Spleen (tissue), 11 donors: ENCODE measurements around the gene ENTPD2. TPM values are rescaled to one million over a fixed set of nuclear protein-coding genes. Genes with fewer than 3 reads are reported as not detected.

Experiments used
- DNase-seq: peaks from one replicate; pipeline ENCODE4 v3.0.0-alpha.2; 2020
- H3K27ac ChIP-seq, 8 donors: fragments of 200-600 bp; sonication (generic) in 7 of 8; 1 replicate in 4 of 8; 2 replicates in 4 of 8; pipeline versions ENCODE4 v1.5.0 to v1.8.0; 2016 to 2021; ENCODE audit warnings: inconsistent platforms in 4 of 8, mild to moderate bottlenecking in 4 of 8, moderate library complexity in 1 of 8
- H3K27me3 ChIP-seq, 7 donors: fragments of 200-600 bp; sonication (generic) in 6 of 7; replicated peaks in 1 of 7; 1 replicate in 4 of 7; 2 replicates in 3 of 7; pipeline versions ENCODE4 v1.5.0 to v1.8.0; 2016 to 2021; ENCODE audit warnings: inconsistent platforms in 3 of 7, mild to moderate bottlenecking in 1 of 7
- H3K36me3 ChIP-seq, 6 donors: fragments of 200-600 bp; sonication (generic) in 5 of 6; 1 replicate in 4 of 6; 2 replicates in 2 of 6; pipeline versions ENCODE4 v1.5.0 to v1.8.0; 2016 to 2021; ENCODE audit warnings: inconsistent platforms in 2 of 6
- H3K4me1 ChIP-seq, 6 donors: fragments of 200-600 bp; sonication (generic) in 5 of 6; 1 replicate in 3 of 6; 2 replicates in 3 of 6; pipeline versions ENCODE4 v1.5.0 to v1.8.0; 2016 to 2021; ENCODE audit warnings: inconsistent platforms in 3 of 6
- H3K4me3 ChIP-seq, 8 donors: fragments of 200-600 bp; sonication (generic) in 7 of 8; 1 replicate in 4 of 8; 2 replicates in 4 of 8; pipeline versions ENCODE4 v1.5.0 to v1.8.0; 2016 to 2021; ENCODE audit warnings: inconsistent platforms in 4 of 8, mild to moderate bottlenecking in 4 of 8, moderate library complexity in 2 of 8
- H3K9me3 ChIP-seq, 8 donors: fragments of 200-600 bp; sonication (generic) in 7 of 8; 1 replicate in 4 of 8; 2 replicates in 4 of 8; pipeline versions ENCODE4 v1.5.0 to v1.8.0; 2016 to 2021; ENCODE audit warnings: inconsistent platforms in 4 of 8
- POLR2A ChIP-seq, 3 donors: fragments of 450-650 bp; IDR thresholded peaks; one replicate each; pipeline ENCODE4 v1.5.1; 2017; ENCODE audit warnings: antibody characterized with exemption in 3 of 3, mild to moderate bottlenecking in 1 of 3
- POLR2AphosphoS5 ChIP-seq, 3 donors: sonication (generic); formaldehyde crosslinking; IDR thresholded peaks; one replicate each; pipeline ENCODE4 v1.5.1; 2017; ENCODE audit warnings: antibody characterized with exemption in 3 of 3
- WGBS, 5 donors: extraction: QIAGEN DNeasy Blood & Tissue Kit in 3 of 5; methylation state at CpG; one replicate each; pipeline versions ENCODE4 v1.1.5 to v1.1.7; 2013 to 2018; 5-methylcytosine and 5-hydroxymethylcytosine counted together
- intact Hi-C: fragments of 100-400 bp; cut with DNase I; formaldehyde crosslinking; loops from one replicate; pipeline ENCODE4 v1.15.0; 2023; ENCODE audit warnings: low total_unique reads
- polyA plus RNA-seq, 3 donors: library from polyadenylated mRNA; stranded (reverse); fragments of 200-250 nt; gene quantifications; one replicate each; pipeline ENCODE4 v1.2.1, GENCODE V29; 2013
- total RNA-seq, 7 donors: library from RNA; depleted of rRNA in 3 of 7; stranded (reverse); fragments of >200 nt in 3 of 7; fragmentation: NEBNext Ultra II Directional in 4 of 7; extraction: Animal tissue kit (Norgen Biotek cat#: 25700) in 4 of 7; gene quantifications; one replicate each; pipeline versions ENCODE4 v1.1.0 to v1.2.1, GENCODE V29; 2016 to 2021
- TF ChIP-seq, protein P1 (sequence below), 11 experiments: fragments of 200-600 bp in 7 of 11; fragments of 450-650 bp in 4 of 11; sonication (generic) in 4 of 11; IDR thresholded peaks in 8 of 11; conservative IDR thresholded peaks in 3 of 11; 1 replicate in 7 of 11; 2 replicates in 4 of 11; pipeline versions ENCODE4 v1.4.0 to v1.8.0; 2016 to 2021; ENCODE audit warnings: antibody characterized with exemption in 11 of 11, inconsistent platforms in 4 of 11, mild to moderate bottlenecking in 1 of 11
- donor health status: healthy with polysubstance abuse.
- donor health status: DM: no; HTN: no; CAD: no; lungs with moderate emphysema.
- donor health status: DM: no; HTN: no; CAD: no.
- donor health status: Bipolar disorder and iron deficiency.
- donor health status: healthy.
- donor health status: DM: no; HTN: no; CAD: no.
- donor health status: DM: yes; HTN: yes; CAD: no.

ENTPD2 gene
- total and polyA plus RNA-seq, 10 donors = 0.11 to 0.58 (median 0.36) TPM; not detected in 6

DNA sequence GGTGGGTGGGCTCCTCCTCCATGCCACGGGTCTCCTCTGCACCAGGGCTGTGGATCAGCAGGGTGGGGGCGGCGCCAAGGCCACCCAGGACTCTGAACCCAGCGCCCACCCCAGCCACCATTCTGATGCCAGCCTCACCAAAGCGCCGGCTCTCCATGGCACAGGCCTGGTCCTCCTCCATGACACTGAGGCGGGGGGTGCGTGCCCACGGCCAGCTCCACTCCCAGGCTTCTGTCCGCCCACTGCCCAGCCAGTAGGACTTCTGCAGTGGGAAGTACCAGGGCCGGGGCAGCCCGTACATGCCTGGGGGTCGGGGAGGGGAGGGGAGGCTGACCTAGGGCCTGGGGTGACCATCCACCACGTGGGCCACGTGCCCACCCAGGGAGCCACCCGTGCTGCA lies 37.4 kb downstream of the ENTPD2 start:
- 87 to 96% (median 96%) methylated on average over 7 to 16 of the region's 16 CpGs for WGBS, 5 donors
- no peaks in the 10 kb centered on the region for H3K27me3 ChIP-seq
- peaks cover 0 to 3% (median 0%) of the 10 kb centered on the region in 6 donors for H3K4me1 ChIP-seq
- no peak overlapping the region for H3K27ac ChIP-seq
- no peak for DNase-seq
- peaks cover 0 to 98% (median 65%) of the 10 kb centered on the region in 6 donors for H3K36me3 ChIP-seq
- no peak overlapping the region for H3K4me3 ChIP-seq
- H3K9me3 ChIP-seq = no peaks in the 10 kb centered on the region
- TF ChIP-seq POLR2AphosphoS5 (IDR thresholded peaks at IDR 0.05) = no peak
- TF ChIP-seq, protein P1, sequence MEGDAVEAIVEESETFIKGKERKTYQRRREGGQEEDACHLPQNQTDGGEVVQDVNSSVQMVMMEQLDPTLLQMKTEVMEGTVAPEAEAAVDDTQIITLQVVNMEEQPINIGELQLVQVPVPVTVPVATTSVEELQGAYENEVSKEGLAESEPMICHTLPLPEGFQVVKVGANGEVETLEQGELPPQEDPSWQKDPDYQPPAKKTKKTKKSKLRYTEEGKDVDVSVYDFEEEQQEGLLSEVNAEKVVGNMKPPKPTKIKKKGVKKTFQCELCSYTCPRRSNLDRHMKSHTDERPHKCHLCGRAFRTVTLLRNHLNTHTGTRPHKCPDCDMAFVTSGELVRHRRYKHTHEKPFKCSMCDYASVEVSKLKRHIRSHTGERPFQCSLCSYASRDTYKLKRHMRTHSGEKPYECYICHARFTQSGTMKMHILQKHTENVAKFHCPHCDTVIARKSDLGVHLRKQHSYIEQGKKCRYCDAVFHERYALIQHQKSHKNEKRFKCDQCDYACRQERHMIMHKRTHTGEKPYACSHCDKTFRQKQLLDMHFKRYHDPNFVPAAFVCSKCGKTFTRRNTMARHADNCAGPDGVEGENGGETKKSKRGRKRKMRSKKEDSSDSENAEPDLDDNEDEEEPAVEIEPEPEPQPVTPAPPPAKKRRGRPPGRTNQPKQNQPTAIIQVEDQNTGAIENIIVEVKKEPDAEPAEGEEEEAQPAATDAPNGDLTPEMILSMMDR (IDR thresholded peaks at IDR 0.05 in 8 of 11, conservative IDR thresholded peaks at IDR 0.05 in 3 of 11) = no peak
- TF ChIP-seq POLR2A (IDR thresholded peaks at IDR 0.05) = no peak
- intact Hi-C loops = no loop called here

DNA sequence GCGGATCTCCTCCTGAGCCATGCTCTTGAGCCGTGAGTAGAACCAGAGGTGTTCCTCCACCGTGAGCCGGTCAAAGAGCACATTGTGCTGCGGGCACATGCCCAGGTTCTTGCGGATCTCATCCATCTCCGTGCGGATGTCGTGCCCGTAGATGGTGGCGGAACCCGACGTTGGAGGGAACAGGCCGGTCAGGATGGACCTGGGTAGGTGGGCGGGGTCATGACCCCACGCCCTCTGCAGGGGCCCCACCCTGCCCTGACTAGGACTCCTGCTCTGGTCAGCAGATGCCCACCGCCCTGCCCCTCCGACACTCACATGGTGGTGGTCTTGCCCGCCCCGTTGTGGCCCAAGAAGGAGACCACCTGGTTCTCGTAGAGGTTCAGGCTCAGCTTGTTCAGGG lies 37.9 kb downstream of the ENTPD2 start:
- H3K27me3 ChIP-seq = no peaks in the 10 kb centered on the region
- intact Hi-C loops = no loop called here
- 93 to 98% (median 96%) methylated on average over 3 to 21 of the region's 21 CpGs for WGBS, 5 donors
- H3K4me1 ChIP-seq = no peaks in the 10 kb centered on the region
- H3K4me3 ChIP-seq = no peak overlapping the region
- DNase-seq = no peak
- no peak overlapping the region for H3K27ac ChIP-seq
- peaks cover 0 to 98% (median 70%) of the 10 kb centered on the region in 6 donors for H3K36me3 ChIP-seq
- no peaks in the 10 kb centered on the region for H3K9me3 ChIP-seq
- TF ChIP-seq POLR2A (IDR thresholded peaks at IDR 0.05) = no peak
- TF ChIP-seq, protein P1 (IDR thresholded peaks at IDR 0.05 in 8 of 11, conservative IDR thresholded peaks at IDR 0.05 in 3 of 11) = no peak
- no peak for TF ChIP-seq POLR2AphosphoS5 (IDR thresholded peaks at IDR 0.05)

DNA sequence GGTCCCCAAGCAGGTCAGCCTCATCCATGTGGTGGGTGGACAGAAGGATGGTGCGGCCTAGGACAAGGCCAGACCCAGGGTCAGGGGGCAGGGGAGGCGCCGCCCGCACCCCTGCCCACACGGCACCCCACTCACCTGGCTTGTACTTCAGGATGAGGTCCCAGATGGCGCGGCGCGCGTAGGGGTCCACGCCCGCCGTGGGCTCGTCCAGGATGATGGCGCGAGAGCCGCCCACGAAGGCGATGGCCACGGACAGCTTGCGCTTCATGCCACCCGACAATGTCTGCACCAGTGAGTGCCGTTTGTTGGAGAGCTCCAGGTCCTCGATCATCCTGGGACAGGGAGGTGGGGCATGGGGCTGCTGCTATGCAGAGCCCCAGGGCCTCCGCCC lies 38.3 kb downstream of the ENTPD2 start:
- TF ChIP-seq POLR2AphosphoS5 (IDR thresholded peaks at IDR 0.05) = no peak
- no peak for TF ChIP-seq POLR2A (IDR thresholded peaks at IDR 0.05)
- TF ChIP-seq, protein P1 (IDR thresholded peaks at IDR 0.05 in 8 of 11, conservative IDR thresholded peaks at IDR 0.05 in 3 of 11) = no peak
- Histone ChIP-seq H3K9me3 (no peaks in the 10 kb centered on the region), H3K27me3 (no peaks in the 10 kb centered on the region), H3K4me3 (no peak overlapping the region), H3K27ac (no peak overlapping the region), H3K4me1 (no peaks in the 10 kb centered on the region), H3K36me3 (peaks cover 0 to 98% (median 69%) of the 10 kb centered on the region in 6 donors)
- no peak for DNase-seq
- intact Hi-C loops = no loop called here
- WGBS, 5 donors = 95 to 98% (median 97%) methylated on average over 20 to 25 of the region's 25 CpGs

DNA sequence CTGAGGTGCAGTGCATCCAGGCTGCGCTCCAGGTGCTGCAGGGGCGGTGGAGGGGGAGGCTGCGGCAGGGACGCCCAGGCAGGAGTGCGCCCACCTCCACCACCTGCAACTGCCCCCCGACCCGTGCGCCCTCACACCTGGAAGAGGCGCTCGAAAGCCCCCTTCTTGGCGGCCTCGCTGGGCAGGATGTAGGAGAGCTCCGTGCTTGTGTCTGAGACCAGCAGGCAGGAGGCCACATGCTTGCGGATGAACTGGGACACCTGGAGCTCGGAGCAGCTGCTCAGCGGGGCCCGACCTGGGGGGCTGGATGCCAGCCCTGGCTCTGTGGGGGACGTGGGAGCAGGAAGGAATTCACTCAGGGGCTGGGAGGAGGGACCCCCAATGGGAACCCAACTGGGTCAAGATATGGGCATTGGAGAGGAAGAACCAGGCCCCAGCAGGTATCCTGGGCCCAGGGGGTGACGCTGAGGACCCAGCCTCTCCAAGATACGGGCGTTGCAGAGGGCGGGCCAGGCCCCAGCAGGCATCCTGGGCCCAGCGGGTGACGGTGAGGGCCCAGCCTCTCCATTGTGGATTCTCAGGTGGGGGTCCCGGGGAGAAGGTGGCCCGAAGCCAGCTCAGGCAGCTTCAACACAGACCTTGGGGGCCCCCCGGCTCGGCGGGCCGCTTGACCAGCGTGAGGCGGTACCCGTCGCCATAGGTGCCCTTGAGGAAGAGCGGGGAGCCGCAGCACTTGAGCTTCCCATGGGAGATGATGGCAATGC lies 38.9 kb downstream of the ENTPD2 start:
- Histone ChIP-seq H3K27me3 (no peaks in the 10 kb centered on the region), H3K27ac (no peak overlapping the region), H3K4me1 (no peaks in the 10 kb centered on the region), H3K4me3 (no peak overlapping the region), H3K9me3 (no peaks in the 10 kb centered on the region), H3K36me3 (peaks cover 0 to 98% (median 69%) of the 10 kb centered on the region in 6 donors)
- WGBS, 5 donors = 95 to 97% (median 95%) methylated on average over 20 to 36 of the region's 36 CpGs
- no peak for DNase-seq
- TF ChIP-seq POLR2A (IDR thresholded peaks at IDR 0.05) = no peak
- no peak for TF ChIP-seq POLR2AphosphoS5 (IDR thresholded peaks at IDR 0.05)
- TF ChIP-seq, protein P1 (IDR thresholded peaks at IDR 0.05 in 8 of 11, conservative IDR thresholded peaks at IDR 0.05 in 3 of 11) = no peak
- intact Hi-C loops = no loop called here
